ENCODE measurements around the gene RHOB.

RHOB gene

GRCh38 chr2:20496076-20496872 is 49.4 kb downstream of the RHOB start:
- DNase-seq, result no peak

GRCh38 chr2:20496942-20497341 is 50.1 kb downstream of the RHOB start:
- DNase-seq, result no peak

All from NCI-H748 treated with DMSO at 0.1 percent for 48 hours (cell line).